ENCODE measurements around the gene ALX3. TPM values are rescaled to one million over a fixed set of nuclear protein-coding genes. Genes with fewer than 3 reads are reported as not detected.

ALX3 gene
- total RNA-seq, 2 donors from 2014 or later: not detected

Other genes starting within 250 kb of the ALX3 start
- 10 to 100 TPM; 13.7 to 19.9 TPM for gene CSF1, start 159.8 kb downstream of the ALX3 start, total RNA-seq
- gene AHCYL1, start 85.9 kb downstream of the ALX3 start, total RNA-seq: 100 to 1,000 TPM in 1 of 2 donors, 10 to 100 TPM in 1; 78.8 to 112 TPM
- 10 to 100 TPM; 26.5 to 39.8 TPM for gene STRIP1, start 36.0 kb downstream of the ALX3 start, total RNA-seq
- gene UBL4B, start 41.8 kb upstream of the ALX3 start, total RNA-seq: not detected
- under 1 TPM in 1 of 2 donors, not detected in 1; 0.04 TPM for gene SLC6A17, start 79.8 kb upstream of the ALX3 start, total RNA-seq
- gene KCNC4, start 139.6 kb upstream of the ALX3 start, total RNA-seq: 10 to 100 TPM in 1 of 2 donors, 1 to 10 TPM in 1; 8.6 to 27.1 TPM